Esophagus squamous epithelium (tissue), 5 donors: Measurements from ENCODE around the gene TGIF2. TPM values are rescaled to one million over a fixed set of nuclear protein-coding genes. Genes with fewer than 3 reads are reported as not detected.

ENCODE experiments used
- DNase-seq: peaks from one replicate; lab custom pipeline; 2025; lab: John Stamatoyannopoulos, UW
- H3K27ac ChIP-seq, 4 donors: fragments of 200-600 bp; sonication (generic); one replicate each; pipeline ENCODE4 v1.5.1; 2016 to 2019; ENCODE audit warnings: mild to moderate bottlenecking in 1 of 4
- H3K27me3 ChIP-seq, 4 donors: fragments of 200-600 bp; sonication (generic); 1 replicate in 3 of 4; 2 replicates in 1 of 4; pipeline versions ENCODE4 v1.5.1 to v1.6.0; 2017 to 2021; ENCODE audit warnings: antibody characterized with exemption in 1 of 4
- H3K36me3 ChIP-seq, 3 donors: fragments of 200-600 bp; sonication (generic); one replicate each; pipeline ENCODE4 v1.5.1; 2016 to 2019
- H3K4me1 ChIP-seq, 3 donors: fragments of 200-600 bp; sonication (generic); one replicate each; pipeline ENCODE4 v1.5.1; 2017 to 2019
- H3K4me3 ChIP-seq, 4 donors: fragments of 200-600 bp; sonication (generic); 1 replicate in 3 of 4; 2 replicates in 1 of 4; pipeline ENCODE4 v1.5.1; 2016 to 2019; ENCODE audit warnings: mild to moderate bottlenecking in 2 of 4, moderate library complexity in 1 of 4
- H3K9me3 ChIP-seq, 3 donors: fragments of 200-600 bp; sonication (generic); one replicate each; pipeline ENCODE4 v1.5.1; 2016 to 2019
- POLR2A ChIP-seq, 4 donors: fragments of 450-650 bp; IDR thresholded peaks; one replicate each; pipeline ENCODE4 v1.6.1; 2017; ENCODE audit warnings: antibody characterized with exemption in 4 of 4, mild to moderate bottlenecking in 4 of 4, moderate library complexity in 3 of 4
- WGBS, 2 donors: methylation state at CpG; one replicate each; pipeline ENCODE4 v1.1.5; 2018; 5-methylcytosine and 5-hydroxymethylcytosine counted together
- intact Hi-C: fragments of 100-400 bp; cut with DNase I; formaldehyde crosslinking; loops from one replicate; pipeline ENCODE4 v1.15.0; 2022
- total RNA-seq, 4 donors: library from RNA; depleted of rRNA; stranded (reverse); fragments of >200 nt; gene quantifications; one replicate each; pipeline ENCODE4 v1.1.0, GENCODE V29; 2016
- TF ChIP-seq, protein P1 (sequence below), 6 experiments: fragments of 450-650 bp in 4 of 6; fragments of 200-600 bp in 2 of 6; sonication (generic) in 2 of 6; IDR thresholded peaks; one replicate each; pipeline ENCODE4 v1.5.1; 2016 to 2019; ENCODE audit warnings: antibody characterized with exemption in 6 of 6, mild to moderate bottlenecking in 4 of 6, moderate library complexity in 4 of 6
- donor health status: DM: yes; HTN: yes; CAD: no.

Gene TGIF2
- total RNA-seq, 4 donors from 2014 or later: 3.4 to 10.9 (median 7.1) TPM

DNA sequence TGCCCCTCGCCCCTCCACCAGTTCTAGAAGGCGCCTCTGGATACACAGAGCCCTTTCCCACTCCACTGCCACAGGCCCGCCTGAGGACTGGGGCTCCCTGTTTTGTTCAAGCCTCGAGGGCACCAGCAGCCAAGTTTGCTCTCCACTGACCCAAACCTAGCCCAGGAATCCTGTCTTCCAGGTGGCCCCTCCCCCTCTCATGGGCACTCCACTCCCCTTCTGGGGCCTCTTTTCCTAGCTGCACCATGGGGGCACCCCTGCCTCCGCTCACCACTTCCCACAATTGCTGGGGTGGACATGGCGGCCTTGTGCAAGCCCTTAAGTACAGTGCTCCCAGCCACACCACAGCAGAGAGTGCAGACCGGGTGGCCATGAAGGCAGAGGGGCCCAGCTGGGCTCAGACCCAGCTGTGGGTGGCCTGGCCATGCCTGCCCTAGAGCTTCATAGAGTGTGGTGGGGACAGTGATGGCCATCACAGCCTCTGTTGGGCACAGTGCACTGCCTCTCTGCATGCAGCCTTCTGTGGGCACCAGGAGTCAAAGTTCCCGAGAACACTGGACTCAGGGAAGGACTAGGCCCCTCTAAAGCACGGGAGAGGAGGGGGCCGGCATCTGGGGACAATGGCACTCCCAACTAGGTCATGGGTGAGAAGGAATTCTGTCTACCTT is 30.7 kb upstream of the TGIF2 start:
- WGBS, 2 donors: 54 to 66% methylated on average over 2 to 4 of the region's 10 CpGs
- Histone ChIP-seq H3K27me3 (peaks cover 0 to 18% (median 0%) of the 10 kb centered on the region in 4 donors), H3K4me3 (peak overlapping the region; percentile 56 to 72 (median 68)), H3K9me3 (no peaks in the 10 kb centered on the region), H3K36me3 (peaks cover 0 to 24% (median 0%) of the 10 kb centered on the region in 3 donors), H3K27ac (peak overlapping the region; percentile 77 to 94 (median 91)), H3K4me1 (peaks cover 11 to 75% (median 25%) of the 10 kb centered on the region in 3 donors)
- intact Hi-C loops: loop anchor here (10.0 kb wide), 1 partner anchor 78 kb away; no protein-coding TSS in a partner anchor
- DNase-seq: no peak
- TF ChIP-seq, protein P1, sequence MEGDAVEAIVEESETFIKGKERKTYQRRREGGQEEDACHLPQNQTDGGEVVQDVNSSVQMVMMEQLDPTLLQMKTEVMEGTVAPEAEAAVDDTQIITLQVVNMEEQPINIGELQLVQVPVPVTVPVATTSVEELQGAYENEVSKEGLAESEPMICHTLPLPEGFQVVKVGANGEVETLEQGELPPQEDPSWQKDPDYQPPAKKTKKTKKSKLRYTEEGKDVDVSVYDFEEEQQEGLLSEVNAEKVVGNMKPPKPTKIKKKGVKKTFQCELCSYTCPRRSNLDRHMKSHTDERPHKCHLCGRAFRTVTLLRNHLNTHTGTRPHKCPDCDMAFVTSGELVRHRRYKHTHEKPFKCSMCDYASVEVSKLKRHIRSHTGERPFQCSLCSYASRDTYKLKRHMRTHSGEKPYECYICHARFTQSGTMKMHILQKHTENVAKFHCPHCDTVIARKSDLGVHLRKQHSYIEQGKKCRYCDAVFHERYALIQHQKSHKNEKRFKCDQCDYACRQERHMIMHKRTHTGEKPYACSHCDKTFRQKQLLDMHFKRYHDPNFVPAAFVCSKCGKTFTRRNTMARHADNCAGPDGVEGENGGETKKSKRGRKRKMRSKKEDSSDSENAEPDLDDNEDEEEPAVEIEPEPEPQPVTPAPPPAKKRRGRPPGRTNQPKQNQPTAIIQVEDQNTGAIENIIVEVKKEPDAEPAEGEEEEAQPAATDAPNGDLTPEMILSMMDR (IDR thresholded peaks at IDR 0.05): peak in 1 of 6 experiments; percentile 1
- no peak for TF ChIP-seq POLR2A (IDR thresholded peaks at IDR 0.05)

DNA sequence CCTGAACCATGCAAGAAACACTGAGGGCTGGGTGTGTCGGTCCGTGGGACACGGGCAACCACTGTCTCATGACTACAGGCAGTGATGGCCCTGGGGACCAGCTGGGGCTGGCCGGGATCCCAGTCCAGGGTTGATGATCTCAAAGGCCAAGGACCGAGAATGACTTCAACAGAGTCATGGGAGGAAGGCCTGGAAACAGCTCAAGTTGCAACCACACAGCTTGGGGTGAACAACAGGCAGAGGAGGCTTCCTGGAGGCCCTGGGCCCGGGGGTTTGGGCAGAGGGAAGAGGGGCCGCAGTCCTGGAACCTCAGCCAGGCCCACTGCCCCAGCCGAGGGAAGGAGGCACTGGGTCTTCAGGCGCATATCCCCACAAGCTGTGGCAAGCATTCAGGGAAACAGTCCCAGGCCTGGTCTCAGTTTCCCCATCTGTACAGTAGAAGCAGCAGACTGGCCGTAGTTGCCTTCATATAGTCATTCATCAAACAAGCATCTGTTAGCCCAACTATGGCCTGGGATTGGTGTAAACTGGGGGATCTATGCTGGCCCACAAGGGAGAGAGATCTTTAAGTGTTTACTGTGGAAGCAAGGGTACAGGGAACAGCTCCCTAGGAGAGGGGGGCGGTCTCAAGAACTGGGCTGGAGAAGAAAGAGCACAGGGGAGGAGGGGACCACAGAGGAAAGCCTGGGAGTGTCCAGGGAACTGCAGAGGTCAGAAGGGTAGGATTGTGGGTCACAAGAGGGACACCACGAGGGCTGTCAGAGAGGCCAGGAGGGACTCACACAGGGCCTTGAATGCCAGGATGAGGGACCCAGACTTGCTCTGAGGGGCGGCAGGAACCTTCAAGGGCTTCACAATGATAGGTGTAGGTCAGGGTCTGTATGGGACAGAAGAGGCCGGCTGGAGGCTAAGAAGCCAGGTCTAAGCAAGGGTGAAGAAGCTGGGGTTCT is 29.9 kb upstream of the TGIF2 start:
- DNase-seq: no peak
- peak overlapping the region; percentile 77 to 94 (median 91) for H3K27ac ChIP-seq
- peaks cover 11 to 69% (median 25%) of the 10 kb centered on the region in 3 donors for H3K4me1 ChIP-seq
- intact Hi-C loops: loop anchor here (10.0 kb wide), 1 partner anchor 79 kb away; no protein-coding TSS in a partner anchor
- H3K36me3 ChIP-seq: peaks cover 0 to 32% (median 0%) of the 10 kb centered on the region in 3 donors
- TF ChIP-seq POLR2A (IDR thresholded peaks at IDR 0.05): no peak
- TF ChIP-seq, protein P1 (IDR thresholded peaks at IDR 0.05): no peak
- H3K27me3 ChIP-seq: peaks cover 0 to 18% (median 0%) of the 10 kb centered on the region in 4 donors
- peak overlapping the region; percentile 56 to 72 (median 68) for H3K4me3 ChIP-seq
- H3K9me3 ChIP-seq: no peaks in the 10 kb centered on the region
- 67 to 72% methylated on average over 8 to 10 of the region's 14 CpGs for WGBS, 2 donors

DNA sequence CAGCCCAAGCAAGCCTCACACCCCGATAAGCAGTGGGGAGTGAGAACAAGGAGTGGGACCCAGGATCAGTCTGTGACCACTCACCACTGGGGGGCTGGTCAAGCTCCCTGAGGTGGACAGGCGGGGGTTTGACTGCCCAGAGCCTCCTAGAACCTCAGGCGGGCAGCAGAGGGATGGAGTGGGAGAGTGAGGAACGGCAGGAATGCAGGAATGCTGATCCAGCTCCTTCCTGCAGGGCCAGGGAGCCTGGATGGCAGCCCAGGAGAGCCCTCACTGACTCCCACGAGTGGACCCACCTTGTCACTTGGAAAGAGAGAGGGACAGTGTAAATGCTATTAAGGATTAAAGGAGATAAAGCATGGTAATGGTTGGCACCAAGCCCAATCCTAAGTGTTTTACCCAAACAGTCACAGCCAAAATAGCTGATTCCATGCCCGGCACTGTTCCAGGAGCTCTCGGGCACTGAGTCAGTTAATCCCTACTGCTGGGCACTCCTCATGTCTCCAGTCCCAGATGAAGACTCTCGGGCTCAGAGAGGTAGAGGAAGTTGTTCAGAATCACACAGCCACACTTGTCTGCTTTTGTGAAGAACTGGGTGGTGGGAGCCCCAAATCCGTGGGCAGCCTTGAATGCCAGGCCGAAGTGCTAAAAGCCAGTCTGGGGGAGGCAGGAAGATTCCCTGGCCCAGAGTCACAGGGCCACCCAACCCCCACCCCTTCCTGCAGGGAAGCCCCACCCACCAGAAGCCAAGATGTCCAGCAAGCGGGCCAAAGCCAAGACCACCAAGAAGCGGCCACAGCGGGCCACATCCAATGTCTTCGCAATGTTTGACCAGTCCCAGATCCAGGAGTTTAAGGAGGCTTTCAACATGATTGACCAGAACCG is 29.0 kb upstream of the TGIF2 start:
- intact Hi-C loops: loop anchor here (10.0 kb wide), 1 partner anchor 80 kb away; no protein-coding TSS in a partner anchor
- Histone ChIP-seq H3K4me1 (peaks cover 11 to 71% (median 25%) of the 10 kb centered on the region in 3 donors), H3K27ac (peak overlapping the region in 3 of 4 donors; percentile 90 to 94 (median 92)), H3K27me3 (peaks cover 0 to 18% (median 0%) of the 10 kb centered on the region in 4 donors), H3K4me3 (peak overlapping the region in 3 of 4 donors; percentile 66 to 72 (median 71)), H3K9me3 (no peaks in the 10 kb centered on the region), H3K36me3 (peaks cover 0 to 38% (median 0%) of the 10 kb centered on the region in 3 donors)
- 53 to 55% methylated on average over 7 to 12 of the region's 15 CpGs for WGBS, 2 donors
- DNase-seq: no peak
- TF ChIP-seq, protein P1 (IDR thresholded peaks at IDR 0.05): no peak
- no peak for TF ChIP-seq POLR2A (IDR thresholded peaks at IDR 0.05)

DNA sequence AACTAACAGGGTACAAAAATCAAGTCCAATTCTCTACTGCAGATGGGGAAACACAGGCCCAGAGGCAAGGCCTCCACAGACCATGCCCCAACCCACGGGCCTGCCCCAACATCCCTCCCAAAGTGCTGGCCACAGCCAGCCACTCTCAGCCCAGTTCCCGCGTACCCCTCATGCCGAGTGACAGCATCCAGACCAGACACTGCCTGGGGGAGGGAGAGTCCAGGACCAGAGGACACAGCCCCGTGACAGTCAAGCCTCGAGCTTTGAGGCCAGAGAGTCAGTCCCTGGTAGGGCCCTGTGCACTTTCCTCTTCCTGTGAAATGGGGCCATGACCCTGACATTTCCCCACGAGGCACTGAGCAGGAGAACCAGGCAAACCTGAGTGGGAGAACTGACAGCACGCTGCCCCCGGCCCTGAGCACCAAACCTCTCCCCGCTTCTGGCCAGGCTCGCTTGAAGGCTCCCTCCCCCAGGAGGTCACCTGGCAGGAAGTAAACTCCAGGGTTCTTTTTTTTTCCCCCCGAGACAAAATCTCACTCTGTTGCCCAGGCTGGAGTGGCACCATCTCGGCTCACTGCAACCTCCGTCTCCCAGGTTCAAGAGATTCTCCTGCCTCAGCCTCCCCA is 27.2 kb upstream of the TGIF2 start:
- no peak for DNase-seq
- Histone ChIP-seq H3K36me3 (peaks cover 0 to 38% (median 0%) of the 10 kb centered on the region in 3 donors), H3K9me3 (no peaks in the 10 kb centered on the region), H3K27me3 (peaks cover 0 to 8% (median 0%) of the 10 kb centered on the region in 4 donors), H3K27ac (peak overlapping the region in 2 of 4 donors; percentile 49 to 92), H3K4me3 (no peak overlapping the region), H3K4me1 (peaks cover 11 to 79% (median 32%) of the 10 kb centered on the region in 3 donors)
- TF ChIP-seq, protein P1 (IDR thresholded peaks at IDR 0.05): no peak
- TF ChIP-seq POLR2A (IDR thresholded peaks at IDR 0.05): no peak
- intact Hi-C loops: loop anchor here (10.0 kb wide), 1 partner anchor 81 kb away; no protein-coding TSS in a partner anchor
- 73 to 79% methylated on average over 6 to 9 of the region's 14 CpGs for WGBS, 2 donors
